ENCODE data around the gene SSMEM1.
"Not testable (repeated sequence)": the region's sequence is repeated elsewhere in the genome, so short reads cannot be mapped to it uniquely, and the experiment has no call there.

The SSMEM1 gene, protein sequence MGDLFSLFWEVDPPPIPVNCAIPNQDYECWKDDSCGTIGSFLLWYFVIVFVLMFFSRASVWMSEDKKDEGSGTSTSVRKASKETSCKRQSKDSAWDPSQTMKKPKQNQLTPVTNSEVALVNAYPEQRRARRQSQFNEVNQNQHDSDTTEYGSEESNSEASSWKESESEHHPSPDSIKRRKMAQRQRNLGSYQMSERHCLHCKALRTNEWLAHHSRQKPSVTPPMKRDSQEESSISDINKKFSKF

DNA sequence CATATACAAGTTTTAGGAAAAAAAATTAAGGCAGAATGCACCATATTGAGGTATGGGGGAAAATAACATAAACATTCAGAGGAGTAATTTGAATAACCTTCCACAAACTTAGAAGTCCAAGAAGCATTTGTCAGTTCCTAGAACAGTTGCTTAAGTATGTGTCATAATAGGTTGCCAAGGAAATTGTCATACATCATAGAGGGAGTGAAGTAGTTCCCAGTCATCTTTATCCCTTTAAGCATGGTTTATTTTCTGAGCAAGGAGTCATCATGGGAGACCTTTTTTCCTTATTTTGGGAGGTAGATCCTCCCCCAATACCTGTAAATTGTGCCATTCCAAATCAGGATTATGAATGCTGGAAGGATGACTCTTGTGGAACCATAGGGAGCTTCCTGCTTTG is at the start of gene SSMEM1:
Gene SSMEM1 (plus strand): TSS at position 219 of the 400 bp plus-strand sequence. CDS start 51 bp downstream, at position 270.
- no peak for FAIRE-seq

DNA sequence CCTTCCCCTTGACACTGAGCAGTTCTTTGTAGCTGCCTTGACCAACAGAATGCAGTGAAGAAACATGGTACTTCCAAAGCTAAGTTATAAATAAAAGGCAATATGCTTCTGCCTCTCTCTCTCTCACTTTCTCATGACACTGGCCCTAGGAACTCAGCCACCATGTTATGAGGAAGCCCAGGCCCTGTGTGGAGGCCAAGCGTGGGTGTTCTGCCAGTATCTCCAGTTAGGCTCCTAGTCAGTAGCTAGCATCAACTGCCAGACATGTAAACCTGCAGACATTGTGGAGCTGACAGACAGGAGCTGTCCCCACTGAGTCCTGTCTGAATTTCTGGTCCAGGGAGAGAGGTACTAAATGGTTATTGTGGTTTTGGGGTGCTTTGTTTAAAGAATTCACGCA is 47.6 kb upstream of the SSMEM1 start:
- no peak for FAIRE-seq

DNA sequence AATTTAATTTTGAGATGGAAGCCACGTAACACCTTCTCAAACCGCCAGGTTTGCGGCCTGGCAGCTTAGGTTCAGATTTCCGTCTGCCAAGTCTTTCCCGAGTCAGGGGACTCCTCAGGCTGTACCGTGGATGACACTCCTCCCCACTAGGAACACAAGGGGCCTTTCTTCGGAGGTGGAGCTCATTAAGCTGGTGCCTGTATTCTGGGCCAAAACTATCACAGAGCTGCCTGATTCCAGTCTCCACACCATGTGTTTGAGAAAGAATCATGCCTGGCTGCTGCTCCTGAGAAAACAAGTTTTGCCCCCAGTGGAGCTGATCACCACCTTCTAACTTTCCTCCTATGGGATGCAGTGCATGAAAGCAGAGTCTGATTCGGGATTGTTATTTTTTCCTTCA is 47.2 kb upstream of the SSMEM1 start:
- no peak for FAIRE-seq

DNA sequence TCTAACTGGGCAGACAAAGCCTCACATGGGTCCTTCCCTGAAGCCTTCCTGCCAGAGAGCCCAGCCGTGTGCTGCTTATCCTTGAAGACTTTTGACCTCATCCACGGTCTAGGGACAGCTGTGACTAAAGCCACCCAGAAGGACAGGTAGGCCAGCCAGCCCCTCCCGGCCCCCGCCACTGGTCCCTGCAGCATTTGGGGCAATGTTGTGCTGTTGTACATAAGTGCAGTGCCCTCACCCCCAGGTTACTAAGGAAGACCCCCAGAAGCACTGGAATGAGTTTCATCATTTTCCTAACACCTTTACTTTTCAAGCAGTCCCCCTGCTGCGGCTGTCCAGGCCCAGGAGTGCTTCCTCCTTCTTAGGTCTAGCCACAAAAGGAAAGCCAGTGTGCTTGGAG is 45.5 kb upstream of the SSMEM1 start:
- no peak for FAIRE-seq

DNA sequence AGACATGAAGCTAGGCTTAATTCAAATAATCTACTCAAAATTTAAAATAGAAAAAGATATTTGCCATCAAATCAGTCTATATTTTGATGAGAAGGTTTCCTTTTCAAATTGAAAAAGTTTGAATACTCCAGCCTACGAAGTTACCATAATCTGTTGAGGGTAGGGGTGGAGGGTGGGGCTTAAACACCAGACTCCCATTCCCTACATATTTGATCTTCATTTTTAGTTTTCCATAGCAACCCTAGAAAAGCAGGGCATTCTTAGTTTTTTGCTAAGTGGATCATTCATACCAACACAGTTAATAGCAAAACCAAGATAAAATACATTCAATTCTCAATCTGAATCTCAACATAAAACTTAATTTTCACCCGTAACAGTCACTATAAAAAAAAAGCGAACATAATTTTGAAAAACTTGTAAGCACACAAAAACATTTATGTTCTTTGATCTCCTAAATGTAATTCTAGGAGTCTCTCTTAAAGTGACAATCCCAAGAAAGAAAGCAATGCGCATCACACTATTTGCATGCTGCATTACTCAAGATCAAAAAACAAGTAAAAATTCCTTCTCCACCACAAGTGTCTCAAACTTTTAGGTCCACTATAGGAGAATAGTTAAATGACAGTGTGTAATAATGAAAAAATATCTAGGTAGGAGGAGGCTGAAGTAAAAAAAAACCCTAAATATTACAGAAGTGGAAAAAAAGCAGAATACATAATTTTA is 33.3 kb upstream of the SSMEM1 start:
- FAIRE-seq, result no peak

DNA sequence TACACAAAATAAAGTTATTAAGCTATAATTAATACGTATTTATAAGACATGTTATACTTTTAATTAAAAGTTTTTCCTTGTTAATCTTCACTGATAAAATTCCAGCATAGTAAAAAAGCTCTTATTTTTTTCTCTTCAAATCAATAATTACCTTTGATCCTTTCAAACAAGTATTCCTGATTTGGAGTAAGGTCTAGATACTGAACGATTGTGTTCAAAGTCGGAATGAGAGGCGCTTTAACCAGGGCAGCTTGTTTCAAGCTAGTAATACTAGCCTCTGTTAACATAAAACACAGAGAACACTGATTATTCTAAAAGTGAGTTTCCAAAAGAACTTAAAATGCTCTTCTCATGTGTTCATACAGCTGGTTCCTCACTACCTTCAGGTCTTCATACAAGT is 29.4 kb upstream of the SSMEM1 start:
- FAIRE-seq, result no peak

DNA sequence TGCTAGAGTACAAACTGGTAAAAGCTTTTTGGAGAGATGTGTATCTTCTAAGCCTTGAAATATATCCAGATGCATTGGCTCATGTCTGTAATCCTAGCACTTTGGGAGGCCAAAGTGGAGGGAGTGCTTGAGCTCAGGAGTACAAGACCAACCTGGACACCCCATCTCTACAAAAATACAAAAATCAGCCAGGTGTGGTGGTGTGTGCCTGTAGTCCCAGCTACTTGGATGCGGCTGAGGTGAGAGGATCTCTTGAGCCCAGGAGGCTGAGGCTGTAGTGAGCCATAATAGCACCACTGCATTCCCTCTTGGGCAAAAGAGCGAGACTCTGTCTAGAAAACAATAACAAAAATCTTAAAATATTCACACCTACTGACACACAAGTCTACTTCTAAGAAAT is 28.0 kb upstream of the SSMEM1 start:
- no peak for FAIRE-seq

DNA sequence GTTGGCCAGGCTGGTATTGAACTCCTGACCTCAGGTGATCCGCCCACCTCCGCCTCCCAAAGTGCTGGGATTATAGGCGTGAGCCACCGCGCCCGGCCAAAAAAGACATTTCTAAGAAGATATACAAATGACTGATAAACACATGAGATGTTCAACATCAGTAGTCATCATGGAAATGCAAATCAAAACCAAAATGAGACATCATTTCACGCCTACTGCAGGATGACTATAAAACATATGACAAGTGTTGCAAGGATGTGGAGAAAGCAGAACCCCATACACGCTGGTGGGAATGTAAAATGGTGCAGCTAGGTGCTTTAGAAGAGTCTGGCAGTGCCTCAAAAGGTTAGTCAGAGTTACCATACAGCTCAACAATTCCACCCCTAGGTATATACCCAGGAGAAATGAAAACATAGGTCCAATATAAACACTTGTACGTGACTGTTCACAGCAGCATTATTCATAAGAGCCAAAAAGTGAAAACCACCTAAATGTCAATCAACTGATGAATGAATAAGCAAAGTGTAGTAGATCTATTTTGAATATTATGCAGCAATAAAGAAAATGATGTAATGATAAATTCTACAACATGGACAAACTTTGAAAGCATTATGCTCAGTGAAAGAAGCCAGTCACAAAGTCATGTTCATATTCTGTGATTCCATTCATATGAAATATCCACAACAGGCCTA is 26.9 kb upstream of the SSMEM1 start:
- FAIRE-seq, result no peak

DNA sequence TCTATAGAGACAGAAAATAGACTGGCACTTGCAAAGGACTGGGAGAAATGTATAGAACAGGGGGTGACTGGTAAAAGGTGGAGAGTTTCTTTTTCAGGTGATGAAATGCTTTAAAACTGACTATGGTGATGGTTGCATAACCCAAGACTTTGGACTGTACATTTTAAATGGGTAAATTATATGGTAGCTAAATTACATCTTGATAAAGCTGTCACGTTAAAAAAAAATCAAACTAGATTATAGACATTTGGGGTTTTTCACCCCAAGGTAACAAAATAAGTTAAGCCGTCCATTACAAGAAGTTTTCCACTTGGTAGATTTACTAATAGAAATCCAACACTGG is 26.4 kb upstream of the SSMEM1 start:
- FAIRE-seq, result no peak

DNA sequence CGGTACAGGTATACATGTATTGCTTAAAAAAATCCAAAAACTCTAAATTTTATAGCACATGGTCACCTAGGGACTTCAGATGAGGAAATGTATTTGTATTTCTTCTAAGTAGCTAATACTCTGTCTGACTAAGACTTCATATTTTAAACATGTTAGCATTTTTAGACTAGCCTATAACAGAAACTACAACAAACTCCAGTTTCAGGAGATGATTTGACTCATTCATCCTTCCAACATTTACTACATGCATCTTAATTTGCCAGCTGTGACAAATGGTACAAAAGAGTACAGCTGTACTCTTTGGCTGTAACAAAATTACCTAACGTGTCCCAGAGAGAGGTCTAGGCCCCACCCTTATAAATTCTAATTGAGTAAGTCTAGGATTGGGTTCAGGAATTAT is 24.7 kb upstream of the SSMEM1 start:
- FAIRE-seq, result no peak

DNA sequence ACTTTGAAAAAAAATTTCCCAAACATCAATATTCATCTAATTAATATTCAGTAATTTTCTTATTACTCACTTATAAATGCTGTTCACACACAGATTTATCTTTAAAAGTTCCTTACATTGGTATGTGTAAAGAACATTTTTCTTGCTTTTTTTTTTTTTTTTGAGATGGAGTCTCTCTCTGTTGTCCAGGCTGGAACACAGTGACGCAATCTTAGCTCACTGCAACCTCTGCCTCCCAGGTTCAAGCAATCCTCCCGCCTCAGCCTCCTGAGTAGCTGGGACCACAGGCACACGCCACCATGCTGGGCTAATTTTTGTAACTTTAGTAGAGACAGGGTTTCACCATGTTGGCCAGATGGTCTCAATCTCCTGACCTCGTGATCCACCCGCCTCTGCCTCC is 23.3 kb upstream of the SSMEM1 start:
- FAIRE-seq, result not testable (repeated sequence)

DNA sequence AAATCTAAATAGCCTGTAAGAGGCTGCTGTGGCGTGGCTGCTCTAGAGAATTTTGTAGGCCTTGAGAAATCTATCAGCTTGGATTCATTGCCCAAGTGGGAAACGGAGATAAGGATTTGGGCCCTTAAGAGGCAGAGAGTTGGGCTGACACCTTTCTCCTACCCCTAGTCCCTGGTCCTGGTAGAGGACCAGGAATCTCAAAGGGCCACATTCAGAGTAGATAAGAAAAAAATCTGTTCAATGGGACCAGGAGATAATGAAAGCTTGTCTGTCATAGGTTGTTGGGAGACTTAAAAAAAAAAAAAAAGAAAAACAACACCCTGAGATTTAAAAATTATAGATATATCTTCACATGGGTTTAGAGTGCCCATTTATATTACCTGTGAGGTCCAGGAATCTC is 20.3 kb upstream of the SSMEM1 start:
- no peak for FAIRE-seq

DNA sequence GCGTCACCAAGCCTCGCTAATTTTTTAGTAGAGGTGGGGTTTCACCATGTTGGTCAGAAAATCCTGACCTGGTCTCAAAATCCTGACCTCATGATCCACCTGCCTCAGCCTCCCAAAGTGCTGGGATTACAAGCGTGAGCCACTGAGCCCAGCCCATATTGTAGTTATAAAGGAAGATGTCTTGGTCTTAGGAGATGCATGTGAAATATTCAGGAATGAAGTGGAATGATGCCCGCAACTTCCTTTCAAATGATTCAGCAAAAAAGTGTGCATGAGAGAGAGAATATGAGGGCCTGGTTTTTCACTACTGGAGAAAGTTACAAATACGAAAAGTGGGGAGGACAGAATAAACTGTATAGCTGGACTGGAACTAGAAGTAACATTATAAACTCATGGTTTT is 18.3 kb upstream of the SSMEM1 start:
- FAIRE-seq, result no peak

DNA sequence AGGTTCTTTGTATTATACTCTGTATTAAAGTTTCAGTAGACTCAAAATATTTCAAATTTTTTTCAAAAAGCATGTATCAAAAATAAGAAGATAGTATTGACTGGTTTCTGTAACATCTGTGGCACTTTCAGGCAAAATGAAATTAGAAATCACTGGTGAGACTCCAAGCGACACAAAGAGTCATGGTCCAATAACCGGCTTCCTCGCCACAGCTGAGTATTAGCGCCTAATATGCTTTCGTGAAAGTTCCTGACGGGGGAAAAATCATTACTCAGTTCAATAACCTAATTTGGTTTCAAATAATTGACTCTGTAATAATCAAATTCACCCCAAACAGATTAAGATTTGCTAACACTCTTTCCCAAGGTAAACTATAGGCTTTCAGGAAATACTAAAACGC is 15.9 kb upstream of the SSMEM1 start:
- FAIRE-seq, result no peak

DNA sequence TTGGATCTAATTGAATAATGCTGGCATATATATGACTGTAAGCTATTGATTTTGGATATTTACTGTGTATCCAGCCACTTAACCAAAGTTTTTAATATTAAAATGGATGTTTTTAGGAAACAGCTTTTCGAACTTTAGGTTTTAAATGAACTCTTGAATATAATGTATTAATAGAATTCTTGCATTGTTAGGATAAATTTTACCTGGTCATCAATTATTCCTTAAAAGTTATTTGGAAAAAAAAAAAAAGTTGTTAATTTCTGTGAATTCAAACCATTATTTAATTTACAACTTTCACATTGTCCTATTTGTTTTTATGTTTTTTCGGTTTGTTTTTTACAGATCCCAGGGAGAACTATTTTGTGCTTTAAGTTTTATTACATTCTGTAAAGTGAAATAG is 12.3 kb upstream of the SSMEM1 start:
- peak; percentile 28 for FAIRE-seq

DNA sequence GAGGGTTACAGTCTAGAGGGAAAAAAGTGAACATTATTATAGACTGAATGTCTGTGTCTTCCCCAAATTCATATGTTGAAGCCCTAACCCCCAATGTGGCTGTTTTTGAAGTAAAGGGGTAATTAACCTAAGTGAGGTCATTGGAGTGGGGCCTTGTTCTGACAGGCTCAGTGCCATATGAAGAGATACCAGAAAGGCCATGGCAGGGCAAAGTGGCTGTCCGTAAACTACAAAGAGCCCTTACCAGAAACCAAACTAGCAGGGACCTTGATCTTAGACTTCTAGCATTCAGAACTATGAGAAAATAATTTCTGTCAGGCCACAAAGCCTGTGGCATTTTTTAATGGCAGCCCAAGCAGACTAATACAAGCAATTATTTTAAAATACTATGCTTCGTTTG is 11.2 kb upstream of the SSMEM1 start:
- FAIRE-seq, result no peak

DNA sequence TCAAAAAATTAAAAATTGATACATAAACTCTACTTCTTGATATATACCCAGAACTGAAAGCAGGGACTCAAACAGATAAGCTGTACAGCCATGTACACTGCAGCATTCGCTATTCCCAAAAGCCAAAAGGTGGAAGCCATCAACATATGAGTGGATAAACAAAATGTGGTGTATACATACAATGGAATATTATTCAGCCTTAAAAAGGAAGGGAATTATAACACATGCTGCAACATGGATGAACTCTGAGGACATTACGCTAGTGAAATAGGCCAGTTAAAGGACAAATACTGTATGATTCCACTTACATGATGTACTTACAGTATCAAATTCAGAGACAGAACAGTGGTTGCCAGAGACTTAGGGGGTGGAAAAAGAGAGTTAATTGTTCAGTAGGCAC is 10.6 kb upstream of the SSMEM1 start:
- no peak for FAIRE-seq

DNA sequence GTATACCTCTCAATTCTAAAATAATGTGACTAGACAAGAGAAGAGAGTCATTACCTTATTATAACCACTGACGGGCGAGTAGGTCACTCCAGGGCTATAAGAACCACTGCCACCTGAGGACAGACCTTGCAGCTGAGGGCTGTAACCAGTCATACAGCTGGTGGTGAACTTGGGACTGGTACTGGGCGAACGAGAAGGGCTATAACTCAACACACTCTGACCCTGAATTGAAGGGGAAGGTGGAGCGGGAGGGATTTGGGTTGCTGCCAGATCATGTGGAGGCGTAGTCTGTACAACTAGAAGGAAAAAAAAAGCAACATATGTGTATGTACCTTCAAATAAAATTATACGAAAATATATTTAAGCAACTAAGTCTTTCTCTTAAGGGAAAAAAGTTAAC is 5.9 kb upstream of the SSMEM1 start:
- FAIRE-seq, result no peak

DNA sequence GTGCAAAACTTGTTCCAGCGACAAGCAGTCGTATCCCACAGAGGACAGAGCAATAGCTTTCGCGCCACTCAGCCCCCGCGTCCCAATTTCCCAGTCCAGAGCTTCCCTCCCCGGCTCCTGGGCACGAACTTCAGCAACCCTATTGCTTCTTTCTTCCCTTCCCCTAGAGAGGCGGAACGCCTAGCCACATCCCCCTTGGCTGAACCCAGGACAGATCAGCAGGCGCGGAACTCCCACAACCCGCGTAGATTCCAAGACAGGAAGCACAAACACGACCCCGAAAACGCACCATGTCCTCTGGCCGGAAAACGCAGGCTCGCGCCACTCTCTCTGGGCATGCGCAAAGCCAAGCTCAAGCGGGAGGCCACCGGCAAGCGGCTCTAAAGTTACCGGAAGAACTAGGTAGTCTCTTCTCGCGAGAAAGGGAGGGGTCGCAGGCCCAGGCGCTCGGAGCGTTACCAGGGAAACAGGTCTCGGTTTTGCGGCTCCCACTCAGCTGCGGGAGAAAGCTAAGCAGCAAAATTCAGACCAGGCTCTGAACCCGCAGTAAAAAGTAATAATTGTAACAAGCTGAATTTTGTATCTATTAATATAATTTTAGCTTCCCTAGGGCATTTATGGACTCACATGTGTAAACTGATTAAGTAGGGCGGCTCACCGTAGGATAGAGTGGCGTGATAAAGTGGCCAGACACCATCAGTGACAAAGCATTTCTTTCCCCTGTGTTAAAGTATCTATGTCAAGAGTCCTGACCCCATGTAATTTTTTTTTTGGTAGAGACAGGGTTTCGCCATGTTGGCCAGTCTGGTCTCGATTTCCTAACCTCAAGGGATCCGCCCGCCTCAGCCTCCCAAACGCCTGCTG is 2.3 kb upstream of the SSMEM1 start, which contains the start of gene TMEM209:
Gene TMEM209 (minus strand): TSS at position 323 of the 864 bp plus-strand sequence. CDS start 31 bp downstream, at position 292.
- no peak for FAIRE-seq

DNA sequence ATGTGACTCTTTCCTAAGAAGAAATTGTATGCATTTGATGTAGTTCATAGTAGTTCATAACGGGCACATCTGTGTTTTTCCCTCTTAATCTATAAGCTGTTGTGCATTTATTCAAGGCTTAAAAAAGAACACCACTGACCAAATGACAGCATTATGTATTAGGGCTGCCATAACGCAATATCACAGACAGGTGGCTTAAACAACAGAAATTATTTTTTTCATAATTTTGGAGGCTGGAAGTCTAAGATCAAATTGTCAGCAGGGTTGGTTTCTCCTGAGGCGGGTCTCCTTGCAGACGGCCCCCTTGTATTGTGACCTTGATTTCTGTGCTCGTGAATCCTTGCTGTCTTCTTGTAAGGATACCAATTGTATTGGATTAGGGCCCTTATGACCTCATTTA is 627 bp upstream of the SSMEM1 start:
- FAIRE-seq, result no peak

DNA sequence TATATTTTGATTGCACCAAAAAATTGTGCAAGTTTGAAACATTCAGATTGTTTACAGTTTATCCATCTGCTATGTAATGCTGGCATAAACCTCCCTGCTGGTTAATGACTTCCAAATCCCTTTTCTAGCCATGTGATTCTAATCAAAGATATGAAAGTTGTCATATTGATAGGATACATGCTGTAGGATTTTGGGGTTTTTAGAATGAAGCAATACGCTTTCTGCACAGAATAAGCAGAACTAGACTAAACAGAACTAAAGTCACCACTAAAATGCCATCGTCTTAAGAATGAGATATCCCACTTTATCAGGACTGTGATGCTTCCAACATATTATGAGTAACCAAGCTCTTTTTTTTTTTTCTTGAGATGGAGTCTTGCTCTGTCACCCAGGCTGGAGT is 856 bp downstream of the SSMEM1 start:
- no peak for FAIRE-seq

DNA sequence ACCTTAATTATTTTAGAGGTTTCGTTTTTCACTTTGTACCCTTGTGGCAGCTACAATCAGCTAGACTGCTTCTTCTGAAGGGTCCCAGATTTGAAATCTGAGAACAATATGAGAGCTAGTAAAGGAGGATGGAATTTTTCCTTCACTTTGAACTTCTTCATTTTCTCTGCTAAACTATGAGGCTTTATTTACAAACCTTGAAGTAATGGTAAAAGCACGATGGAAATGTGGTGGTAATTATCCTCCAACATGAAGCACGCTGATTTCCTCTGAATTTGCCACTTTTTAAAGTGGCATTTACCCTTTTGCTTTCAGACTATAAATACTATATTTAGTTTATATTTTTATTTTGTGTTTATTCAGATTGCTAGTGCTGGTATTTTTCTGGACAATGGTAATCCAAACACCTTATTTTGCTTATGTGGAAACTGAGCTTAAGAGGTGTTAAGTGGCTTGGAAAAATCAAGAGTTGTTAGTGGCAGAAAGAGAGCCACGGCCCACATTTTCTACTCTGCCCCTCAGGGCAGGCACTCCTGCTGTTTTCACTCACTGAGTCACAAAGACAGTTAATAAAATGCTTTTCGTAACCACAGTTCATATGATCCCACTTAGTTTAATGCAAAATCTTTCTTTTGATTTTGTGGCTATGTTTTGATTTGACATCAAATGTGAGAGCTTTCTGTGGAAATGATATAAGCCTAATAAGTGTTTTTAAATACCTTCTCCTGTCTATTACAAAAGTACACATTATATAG is 2.7 kb downstream of the SSMEM1 start:
- no peak for FAIRE-seq

Measured in colon (tissue), 2 donors.